ENCODE measurements around the gene PXMP2. TPM values are rescaled to one million over a fixed set of nuclear protein-coding genes. Genes with fewer than 3 reads are reported as not detected.

The PXMP2 gene
- total RNA-seq, 4 donors from 2014 or later: 39.7 to 68.4 (median 55.8) TPM

DNA sequence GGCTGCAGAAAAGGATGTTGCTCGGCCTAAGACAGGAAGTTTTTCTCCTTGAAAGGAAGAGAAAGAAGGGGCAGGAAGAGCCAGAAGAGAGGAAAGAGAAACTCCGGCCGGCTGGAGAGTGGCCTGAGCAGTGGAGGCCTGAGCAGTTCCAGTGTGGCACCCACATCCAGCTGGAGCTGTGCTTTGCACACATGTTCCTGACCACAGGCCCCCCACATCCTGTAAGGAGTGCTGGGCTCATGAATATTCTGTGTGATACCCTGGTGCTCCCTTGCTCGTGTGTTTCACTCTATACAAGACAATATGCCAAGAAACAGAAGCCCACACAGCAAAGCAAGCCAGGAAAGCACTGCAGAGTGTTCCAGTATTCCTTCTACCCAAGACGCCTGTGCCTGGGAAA is 27.3 kb upstream of the PXMP2 start:
- Histone ChIP-seq H3K4me1 (no peaks in the 10 kb centered on the region), H3K9me3 (no peaks in the 10 kb centered on the region), H3K27me3 (no peaks in the 10 kb centered on the region), H3K4me3 (no peak overlapping the region), H3K27ac (replicated peaks in 1 of 4) (no peak overlapping the region), H3K36me3 (peaks cover 73 to 100% (median 96%) of the 10 kb centered on the region in 4 donors)
- WGBS: 91% methylated on average over 5 of the region's 5 CpGs
- TF ChIP-seq POLR2AphosphoS5 (IDR thresholded peaks at IDR 0.05): no peak
- no peak for TF ChIP-seq EP300 (IDR thresholded peaks at IDR 0.05)
- no peak for TF ChIP-seq POLR2A (IDR thresholded peaks at IDR 0.05; ENCODE audit: low read depth)
- no peak for TF ChIP-seq CTCF (IDR thresholded peaks at IDR 0.05)
- intact Hi-C loops (cut with DNase I): no loop called here
- no peak for DNase-seq (ENCODE audit: extremely low spot score)

DNA sequence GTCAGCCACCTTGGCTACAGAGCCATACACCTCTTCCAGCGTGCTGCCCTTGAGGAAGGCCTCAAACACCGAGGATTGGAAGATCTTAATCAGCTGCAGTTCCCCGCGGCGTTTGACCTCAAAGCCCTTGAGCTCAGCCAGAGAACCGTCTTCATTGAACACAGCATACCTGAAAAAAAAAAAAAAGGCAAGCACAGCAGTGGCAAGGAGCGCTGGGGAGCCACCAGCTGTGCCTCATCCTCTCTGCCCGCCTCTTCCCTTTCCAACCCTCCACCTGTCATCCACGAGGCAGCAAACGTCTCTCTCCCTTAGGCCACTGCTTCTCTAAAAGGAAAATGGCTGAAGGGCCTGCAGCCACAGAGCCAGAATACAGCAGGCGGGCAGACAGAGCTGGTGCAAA is 26.4 kb upstream of the PXMP2 start:
- H3K9me3 ChIP-seq: no peaks in the 10 kb centered on the region
- H3K36me3 ChIP-seq: peaks cover 73 to 100% (median 99%) of the 10 kb centered on the region in 4 donors
- WGBS: 81% methylated on average over 11 of the region's 11 CpGs
- no peak overlapping the region for H3K27ac ChIP-seq (replicated peaks in 1 of 4)
- no peaks in the 10 kb centered on the region for H3K4me1 ChIP-seq
- DNase-seq (ENCODE audit: extremely low spot score): no peak
- TF ChIP-seq POLR2AphosphoS5 (IDR thresholded peaks at IDR 0.05) (no peak), POLR2A (IDR thresholded peaks at IDR 0.05; ENCODE audit: low read depth) (no peak), CTCF (IDR thresholded peaks at IDR 0.05) (no peak), EP300 (IDR thresholded peaks at IDR 0.05) (no peak)
- H3K27me3 ChIP-seq: no peaks in the 10 kb centered on the region
- H3K4me3 ChIP-seq: no peak overlapping the region
- intact Hi-C loops (cut with DNase I): no loop called here

GRCh38 chr12:132661972-132662371 is 25.4 kb upstream of the PXMP2 start:
- TF ChIP-seq POLR2A (IDR thresholded peaks at IDR 0.05; ENCODE audit: low read depth) (no peak), POLR2AphosphoS5 (IDR thresholded peaks at IDR 0.05) (no peak)
- Histone ChIP-seq H3K9me3 (no peaks in the 10 kb centered on the region), H3K36me3 (peaks cover 74 to 100% (median 99%) of the 10 kb centered on the region in 4 donors), H3K27me3 (no peaks in the 10 kb centered on the region), H3K4me1 (no peaks in the 10 kb centered on the region), H3K4me3 (no peak overlapping the region), H3K27ac (replicated peaks in 1 of 4) (no peak overlapping the region)
- intact Hi-C loops (cut with DNase I): no loop called here
- DNase-seq (ENCODE audit: extremely low spot score): no peak
- WGBS: 85% methylated on average over 5 of the region's 5 CpGs

DNA sequence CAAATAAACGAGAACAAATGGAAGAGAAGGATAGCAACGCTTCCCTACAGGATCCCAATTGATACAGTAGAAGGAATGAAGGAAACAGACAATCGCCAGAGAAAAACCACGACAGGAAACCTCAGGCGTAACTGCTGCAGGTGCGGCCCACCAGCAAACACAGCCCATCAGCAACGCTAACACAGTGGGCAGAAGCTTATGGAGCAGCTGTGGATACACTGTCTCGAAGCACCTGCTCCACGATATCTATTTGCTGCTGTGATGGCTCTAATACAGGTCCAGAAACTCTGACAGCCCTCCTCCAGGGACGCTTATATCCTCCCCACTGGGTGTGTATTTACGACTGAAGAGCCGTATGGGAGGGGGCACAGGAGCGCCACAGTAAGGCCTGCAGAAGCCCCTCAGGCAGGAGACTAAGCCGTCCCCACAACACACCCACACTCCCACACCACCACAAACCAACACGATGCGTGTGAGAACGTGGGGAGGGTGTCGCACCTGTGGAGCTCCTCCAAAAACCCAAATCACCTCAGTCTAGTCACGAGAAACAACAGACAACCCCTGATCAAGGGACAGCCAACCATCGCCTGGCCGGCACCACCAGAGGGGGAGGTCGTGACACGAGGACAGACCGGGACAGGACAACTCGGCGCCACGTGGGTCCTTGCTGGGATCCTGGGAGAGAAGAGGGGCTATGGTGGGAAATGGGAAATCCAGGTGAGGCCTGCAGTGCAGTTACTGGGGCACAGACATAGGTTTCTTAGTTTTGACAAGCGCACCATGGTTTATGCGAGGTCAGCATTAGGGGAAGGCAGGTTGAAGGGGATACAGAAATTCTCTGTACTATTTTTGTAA is 24.3 kb upstream of the PXMP2 start:
- Histone ChIP-seq H3K27me3 (no peaks in the 10 kb centered on the region), H3K36me3 (peaks cover 73 to 100% (median 99%) of the 10 kb centered on the region in 4 donors), H3K9me3 (no peaks in the 10 kb centered on the region), H3K4me1 (no peaks in the 10 kb centered on the region), H3K27ac (replicated peaks in 1 of 4) (no peak overlapping the region), H3K4me3 (no peak overlapping the region)
- TF ChIP-seq EP300 (IDR thresholded peaks at IDR 0.05) (no peak), POLR2AphosphoS5 (IDR thresholded peaks at IDR 0.05) (no peak), CTCF (IDR thresholded peaks at IDR 0.05) (no peak), POLR2A (IDR thresholded peaks at IDR 0.05; ENCODE audit: low read depth) (no peak)
- no peak for DNase-seq (ENCODE audit: extremely low spot score)
- intact Hi-C loops (cut with DNase I): no loop called here
- 89% methylated on average over 28 of the region's 29 CpGs for WGBS

- H3K36me3 ChIP-seq: peaks cover 76 to 100% (median 99%) of the 10 kb centered on the region in 4 donors
- DNase-seq (ENCODE audit: extremely low spot score): no peak
- H3K4me1 ChIP-seq: no peaks in the 10 kb centered on the region
- no peaks in the 10 kb centered on the region for H3K27me3 ChIP-seq
- no peaks in the 10 kb centered on the region for H3K9me3 ChIP-seq
- H3K27ac ChIP-seq (replicated peaks in 1 of 4): no peak overlapping the region
- 83% methylated on average over 20 of the region's 21 CpGs for WGBS
- intact Hi-C loops (cut with DNase I): no loop called here
- no peak for TF ChIP-seq POLR2A (IDR thresholded peaks at IDR 0.05; ENCODE audit: low read depth)
- TF ChIP-seq EP300 (IDR thresholded peaks at IDR 0.05): no peak
- no peak for TF ChIP-seq POLR2AphosphoS5 (IDR thresholded peaks at IDR 0.05)
- TF ChIP-seq CTCF (IDR thresholded peaks at IDR 0.05): no peak
- no peak overlapping the region for H3K4me3 ChIP-seq
Measured at GRCh38 chr12:132664206-132665148, 22.9 kb upstream of the PXMP2 start.

All from esophagus muscularis mucosa (tissue), 4 donors.